GM18498 (cell line): Measurements from ENCODE around the gene SP110.
"Not testable (repeated sequence)": the region's sequence is repeated elsewhere in the genome, so short reads cannot be mapped to it uniquely, and the experiment has no call there.

ENCODE experiments used
- ATAC-seq: cut with Tn5 transposase; IDR thresholded peaks from one replicate; pipeline ENCODE4 v1.9.1; 2021; ENCODE audit warnings: mild to moderate bottlenecking, moderate library complexity; ENCODE audit not compliant: unreplicated experiment

SP110 gene

DNA sequence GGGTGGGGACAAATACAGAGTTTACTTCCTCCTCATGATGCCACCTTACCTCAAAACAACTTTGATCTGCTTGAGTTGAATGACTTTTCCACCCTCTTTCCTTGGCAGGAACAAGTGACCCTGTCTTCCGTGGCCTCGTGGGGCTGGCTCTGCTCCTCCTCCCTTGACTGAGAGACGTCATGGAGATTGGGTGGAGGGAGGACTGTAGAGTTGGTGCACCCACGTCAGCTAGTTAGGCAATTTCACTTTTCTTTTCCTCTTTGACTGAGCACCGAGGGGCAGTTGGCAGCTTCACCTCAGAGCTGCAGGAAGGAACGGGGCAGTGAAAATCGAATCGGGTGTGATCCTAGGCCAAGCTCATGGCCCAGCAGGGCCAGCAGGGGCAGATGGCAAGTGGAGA lies 5.7 kb upstream of the SP110 start, which contains the start of gene SP140:
TSS of gene SP140 (plus strand) at position 251 of the 400 bp plus-strand sequence. CDS start at position 360, 109 bp downstream.
- ATAC-seq = peak; percentile 84

DNA sequence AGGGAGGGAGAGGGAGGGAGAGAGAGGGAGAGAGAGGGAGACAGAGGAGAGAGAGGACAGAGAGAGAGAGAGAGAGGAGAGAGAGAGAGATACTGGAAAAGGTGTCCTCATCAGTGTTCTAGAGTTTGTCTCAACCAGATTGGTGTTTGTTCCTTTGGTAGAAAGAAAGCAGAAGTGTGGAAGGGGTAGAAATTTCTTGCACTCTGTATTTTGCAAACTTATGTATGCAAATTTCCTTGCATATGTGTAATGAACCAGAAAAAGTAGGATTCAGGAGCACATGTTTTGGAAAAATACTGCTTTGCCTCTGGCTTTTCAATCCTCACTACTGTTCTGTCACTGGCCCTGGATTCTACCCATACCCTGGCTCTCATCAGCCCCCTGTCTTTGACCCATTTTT lies 4.7 kb upstream of the SP110 start:
- ATAC-seq = no peak

DNA sequence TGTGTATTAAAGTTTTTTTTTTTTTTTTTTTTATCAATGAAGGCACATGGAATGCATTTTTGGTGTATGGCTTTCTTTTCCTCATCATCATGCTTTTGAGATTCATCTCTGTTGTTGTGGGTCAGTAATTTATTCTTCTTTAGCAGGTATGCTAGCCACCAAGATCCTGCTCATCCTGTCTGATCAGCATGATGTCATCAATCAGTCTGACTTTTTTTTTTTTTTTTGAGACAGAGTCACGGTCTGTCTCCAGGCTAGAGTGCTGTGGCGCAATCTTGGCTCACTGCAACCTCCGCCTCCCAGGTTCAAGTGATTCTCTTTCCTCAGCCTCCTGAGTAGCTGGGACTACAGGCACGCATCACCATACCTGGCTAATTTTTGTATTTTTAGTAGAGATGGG lies 3.0 kb upstream of the SP110 start:
- not testable (repeated sequence) for ATAC-seq

DNA sequence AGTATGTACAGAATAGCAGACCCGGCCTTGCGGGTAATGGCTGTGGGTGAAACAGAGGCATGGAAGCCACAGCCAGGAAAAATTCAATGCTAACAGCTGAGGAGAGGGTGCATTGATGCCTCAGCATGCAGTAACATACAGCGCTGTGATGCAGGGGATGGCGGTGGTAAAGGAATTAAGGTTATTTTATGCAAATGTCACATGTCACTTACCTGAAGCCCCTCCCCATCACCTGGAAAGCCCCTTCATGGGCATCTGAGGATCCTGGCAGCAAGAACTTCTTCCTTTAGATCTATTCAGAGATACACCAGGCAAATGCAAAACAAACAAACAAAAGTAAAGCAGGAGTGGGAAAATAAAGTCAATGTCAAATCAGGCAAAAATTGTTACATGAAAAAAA lies 1.7 kb upstream of the SP110 start:
- no peak for ATAC-seq

DNA sequence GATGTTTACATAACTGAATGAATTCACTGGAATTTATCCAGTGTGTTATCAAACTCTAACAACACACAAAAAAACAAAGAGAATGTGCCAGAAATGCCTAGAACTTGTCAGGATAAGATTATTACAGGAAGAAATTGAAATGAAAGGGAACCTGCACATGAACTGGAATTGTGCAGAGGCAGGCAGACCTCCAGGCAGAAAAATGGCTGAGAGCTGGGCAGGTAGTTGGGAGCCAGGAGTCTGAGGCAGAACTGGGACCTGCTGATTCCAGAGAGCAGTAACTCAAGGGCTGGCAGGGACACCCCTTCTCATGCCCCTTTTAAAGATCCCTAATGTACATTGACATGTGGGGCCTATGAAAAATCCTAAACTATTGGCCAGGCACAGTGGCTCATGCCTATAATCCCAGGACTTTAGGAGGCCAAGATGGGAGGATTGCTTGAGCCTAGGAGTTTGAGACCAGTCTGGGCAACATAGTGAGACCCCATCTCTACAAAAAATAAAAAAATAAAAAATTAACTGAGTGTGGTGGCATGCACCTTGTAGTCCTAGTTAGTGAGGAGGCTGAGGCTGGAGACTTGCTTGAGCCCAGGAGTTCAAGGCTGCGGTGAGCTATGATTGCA lies 674 bp upstream of the SP110 start:
- ATAC-seq = no peak

DNA sequence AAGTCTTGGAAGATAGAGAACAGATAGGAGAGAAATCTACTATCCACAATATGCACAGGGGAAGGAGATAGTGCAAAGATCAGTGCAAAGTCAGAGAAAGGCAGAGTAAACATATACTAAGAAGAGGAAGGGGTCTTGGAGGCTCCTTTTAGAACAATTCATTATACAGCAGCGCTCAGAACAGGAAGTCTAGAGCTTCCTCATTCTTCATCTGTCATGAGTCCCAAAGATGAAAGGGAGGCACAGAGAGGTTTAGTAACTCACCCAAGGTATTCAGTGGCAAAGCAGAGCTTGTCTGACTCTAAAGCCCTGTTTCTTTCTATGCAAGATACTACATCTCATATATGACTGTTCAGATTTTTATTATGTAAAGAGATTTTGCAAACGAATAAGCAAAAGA lies 1.4 kb downstream of the SP110 start:
- ATAC-seq = no peak

DNA sequence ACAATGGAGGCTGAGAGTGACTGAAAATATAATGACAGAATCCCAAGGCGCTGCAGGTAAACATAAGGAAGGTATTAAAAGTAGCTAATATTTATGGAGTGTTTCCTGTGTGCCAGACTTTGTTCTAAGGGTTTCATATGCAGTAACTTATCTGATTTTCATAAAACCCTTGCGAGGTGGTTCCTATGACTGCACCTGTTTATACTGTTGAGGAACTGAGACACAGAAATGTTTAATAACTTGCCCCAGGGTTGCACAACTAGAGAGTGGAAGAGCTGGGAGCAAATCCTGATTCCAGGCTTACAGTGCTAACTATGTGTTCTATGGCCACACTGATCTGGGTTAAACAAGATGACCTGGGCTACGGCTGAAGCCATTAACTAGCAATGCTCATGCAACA lies 2.4 kb downstream of the SP110 start:
- no peak for ATAC-seq

DNA sequence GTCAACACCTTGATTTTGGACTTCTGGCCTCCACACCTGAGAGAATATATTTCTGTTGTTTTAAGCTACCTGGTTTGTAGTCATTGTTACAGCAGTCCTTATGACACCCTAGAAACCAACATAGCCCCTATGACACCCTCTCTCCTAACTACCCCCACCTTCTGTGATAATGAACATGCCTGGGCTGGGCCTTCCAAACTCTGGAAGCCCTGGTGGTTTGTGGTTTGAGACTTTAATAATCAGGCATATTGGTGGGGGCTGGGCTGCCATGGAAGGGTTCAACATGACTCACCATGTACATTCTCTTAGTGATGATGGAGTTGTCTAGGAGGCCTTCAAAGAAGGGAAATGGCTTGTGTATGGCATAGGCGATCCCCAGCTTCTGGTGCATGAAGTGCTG lies 3.3 kb downstream of the SP110 start:
- ATAC-seq = no peak

DNA sequence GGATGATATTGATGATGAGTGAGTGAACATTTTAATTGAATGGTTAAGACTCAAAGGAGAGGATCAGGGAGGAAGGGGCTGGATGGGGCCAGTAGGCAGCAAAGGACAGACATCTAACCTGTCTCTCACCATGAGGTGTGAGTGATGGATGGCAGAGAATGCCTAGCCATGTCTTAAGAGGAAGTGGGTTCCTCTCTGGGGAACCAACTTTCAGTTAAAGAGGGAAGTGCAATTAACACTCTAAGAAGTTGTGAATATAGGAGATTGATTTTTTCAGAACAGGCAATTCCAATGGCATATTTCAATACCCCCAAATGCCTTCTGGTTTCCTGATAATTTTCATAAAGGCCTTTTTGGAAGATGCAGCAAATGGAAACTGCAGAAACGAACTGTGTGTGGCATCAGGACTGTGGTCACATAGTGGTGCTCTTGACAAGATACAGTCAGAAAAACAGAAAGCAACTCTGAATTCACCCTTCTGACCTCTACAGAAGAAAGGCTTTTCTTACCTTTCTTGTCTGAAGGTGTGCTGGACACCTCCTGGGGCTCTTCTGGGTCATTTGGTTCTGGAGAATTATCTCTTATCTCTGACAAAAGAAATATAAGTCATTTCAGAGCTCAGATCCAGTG lies 10.2 kb downstream of the SP110 start:
- ATAC-seq = peak; percentile 69

DNA sequence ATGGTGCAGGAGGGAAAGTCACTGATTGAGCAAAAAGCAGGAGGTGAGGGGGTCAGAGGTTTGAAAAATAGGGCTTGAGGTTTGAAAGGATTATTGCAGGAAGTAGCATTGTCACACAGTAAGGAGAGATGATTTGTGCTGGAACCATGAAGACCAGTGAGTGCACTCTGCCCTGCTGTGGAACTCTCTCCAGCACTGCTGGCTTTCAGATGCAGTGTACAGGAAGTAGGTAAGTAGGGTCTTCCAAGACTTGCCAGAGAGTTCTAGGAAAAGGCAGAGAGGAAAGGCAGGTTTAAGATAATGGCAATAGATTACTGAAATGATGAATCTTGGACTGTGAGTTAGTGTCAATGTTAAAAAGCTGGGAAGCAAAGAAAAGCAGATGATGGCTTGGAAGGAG lies 11.2 kb downstream of the SP110 start:
- no peak for ATAC-seq

DNA sequence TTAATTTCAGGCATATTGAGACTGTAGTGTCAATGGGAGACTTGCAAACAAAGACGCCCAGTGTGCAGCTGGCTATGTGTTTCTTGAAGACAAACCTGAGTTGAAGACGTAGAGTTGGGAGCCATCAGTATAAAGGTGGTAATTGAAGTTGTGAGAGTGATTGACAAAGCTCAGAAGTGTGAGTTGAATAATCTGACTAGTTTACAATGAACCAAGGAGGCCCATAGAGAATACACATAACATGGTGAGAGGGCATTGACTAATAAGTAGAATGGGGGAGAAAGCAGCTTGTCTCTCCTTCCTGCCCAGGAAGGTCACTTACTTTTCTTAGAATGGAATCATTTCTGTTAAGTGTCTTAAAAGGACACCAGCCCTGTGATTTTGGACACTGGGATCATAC lies 14.1 kb downstream of the SP110 start:
- no peak for ATAC-seq

DNA sequence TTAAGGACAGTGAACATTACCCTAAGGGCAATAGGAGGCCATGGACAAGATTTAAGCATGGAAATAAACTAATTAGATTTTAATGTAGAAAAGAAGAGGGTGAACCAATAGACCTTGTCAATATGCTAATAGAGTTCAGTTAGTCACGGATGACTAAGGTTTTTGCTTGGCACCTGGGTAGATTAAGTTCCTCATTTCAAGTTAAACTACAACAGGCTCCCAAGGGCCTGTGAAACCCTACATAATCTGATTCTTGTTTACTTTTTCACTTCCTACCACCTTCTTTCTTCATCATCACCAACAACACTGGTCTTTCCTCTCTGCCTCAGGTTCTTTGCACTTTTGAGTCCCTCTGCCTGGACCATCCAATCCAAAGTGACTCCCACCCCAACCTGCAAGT lies 14.8 kb downstream of the SP110 start:
- peak; percentile 58 for ATAC-seq

DNA sequence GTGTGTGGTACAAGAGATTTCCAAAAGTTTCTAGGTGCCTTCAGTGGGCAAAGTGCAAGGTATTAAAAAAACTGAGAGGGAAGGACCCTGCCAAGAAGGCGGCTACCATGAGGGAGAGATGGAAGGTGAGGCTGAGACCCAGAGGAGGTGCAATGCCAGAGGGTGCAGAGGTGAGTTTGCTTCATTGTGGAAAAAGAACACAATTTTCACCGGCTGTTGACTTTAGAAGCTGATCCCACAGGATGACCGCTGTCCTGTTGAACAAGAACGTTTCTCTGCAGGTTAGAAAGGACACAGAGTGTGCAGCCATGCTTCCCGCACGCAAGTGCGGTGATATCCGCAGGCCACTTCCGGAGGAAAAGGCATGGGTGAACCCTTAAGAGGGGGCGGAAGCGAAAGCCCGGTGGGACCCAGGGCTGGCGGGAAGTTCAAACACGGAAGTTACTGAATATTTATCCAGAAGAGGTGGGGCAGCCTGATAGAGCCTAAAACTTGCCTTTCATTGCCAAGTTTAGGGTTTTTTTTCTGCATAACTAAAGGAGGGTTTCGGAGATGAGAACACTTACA lies 16.6 kb downstream of the SP110 start:
- ATAC-seq = peak; percentile 58

DNA sequence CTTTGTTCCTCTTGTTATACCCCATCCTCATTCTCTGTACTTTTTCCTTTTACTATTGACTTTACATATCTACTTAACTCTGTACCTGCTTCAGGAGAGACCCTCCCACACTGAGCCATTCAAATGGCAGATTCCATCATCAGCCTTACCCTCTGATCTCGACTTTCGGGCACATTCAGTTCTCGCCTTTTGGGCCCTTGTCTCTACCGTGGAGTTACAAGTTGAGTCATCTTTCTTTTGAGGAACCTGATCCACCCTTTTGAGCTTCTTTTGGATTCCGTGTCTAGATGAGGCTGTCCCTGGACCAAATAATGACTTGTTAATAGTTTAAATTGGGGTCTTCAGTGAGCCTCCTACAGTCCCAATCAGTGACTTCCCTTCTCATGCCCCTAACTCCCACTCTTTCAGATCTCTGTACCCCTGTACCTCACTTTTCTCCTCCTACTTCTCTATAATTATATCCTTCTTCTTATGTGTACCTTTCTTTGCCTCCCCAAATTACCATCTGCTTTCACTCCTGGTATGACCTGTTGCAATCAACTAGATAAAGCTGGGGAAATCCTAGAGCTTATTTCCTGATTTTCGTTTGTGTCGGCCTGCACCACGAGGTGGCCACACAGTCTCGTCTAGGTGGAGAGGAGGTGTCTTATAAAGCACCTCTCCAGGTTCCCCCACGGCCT lies 17.2 kb downstream of the SP110 start:
- peak; percentile 55 for ATAC-seq

DNA sequence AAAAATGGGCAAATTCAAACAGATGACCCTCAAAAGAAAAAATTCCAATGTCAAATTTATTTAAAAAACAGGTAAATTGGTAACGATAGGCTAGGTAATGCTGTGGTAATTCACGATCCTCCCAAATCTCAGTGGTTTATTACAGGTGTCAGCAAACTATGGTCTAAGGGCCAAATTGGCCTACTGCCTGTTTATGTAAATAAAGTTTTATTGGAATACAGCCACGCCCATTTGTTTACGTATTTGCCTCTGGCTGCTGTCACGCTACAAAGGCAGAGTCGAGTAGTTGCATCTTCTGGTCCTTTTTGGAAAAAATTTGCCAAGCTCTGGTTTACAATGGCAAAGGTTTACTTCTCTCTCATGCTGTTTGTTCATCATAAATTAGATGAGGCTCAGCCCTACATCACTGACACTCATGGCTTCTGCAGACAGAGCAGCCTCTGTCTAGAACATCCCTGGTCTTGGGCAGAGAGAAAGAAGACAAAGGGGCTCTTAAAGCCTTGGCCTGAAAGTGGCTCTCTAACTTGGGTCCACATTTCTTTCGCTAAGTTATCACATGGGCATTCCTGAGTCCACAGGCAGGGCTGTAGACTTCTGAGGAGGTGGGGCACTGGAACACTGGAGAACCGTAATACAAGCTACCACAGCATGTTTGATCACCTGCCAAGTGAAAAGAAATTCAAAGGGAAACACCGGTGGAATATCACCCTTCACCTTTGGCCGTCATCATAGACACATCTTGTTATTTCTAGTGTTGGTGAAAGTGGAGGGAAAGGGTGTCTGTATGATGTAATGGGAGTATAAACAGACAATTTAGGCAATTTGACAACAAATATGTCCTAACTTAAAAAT lies 34.8 kb downstream of the SP110 start:
- ATAC-seq = no peak

DNA sequence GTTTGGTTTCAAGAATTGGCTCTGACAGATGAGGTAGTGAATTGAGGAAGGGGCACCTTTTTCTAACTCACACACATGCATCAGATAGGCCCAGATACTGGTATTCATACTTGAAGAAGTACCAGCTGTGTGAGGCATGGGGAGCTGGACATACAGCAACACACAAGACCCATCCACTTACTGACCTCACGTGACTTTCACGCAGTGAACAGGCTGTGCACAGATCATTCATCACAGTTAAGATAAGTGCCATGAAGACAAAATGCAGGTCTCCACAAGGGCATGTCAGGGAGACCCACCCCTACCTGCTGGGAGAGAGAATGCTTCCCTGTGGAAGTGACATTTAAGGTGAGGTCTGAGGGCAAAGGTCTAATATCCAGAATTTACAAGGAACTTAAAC lies 38.6 kb downstream of the SP110 start:
- ATAC-seq = no peak

DNA sequence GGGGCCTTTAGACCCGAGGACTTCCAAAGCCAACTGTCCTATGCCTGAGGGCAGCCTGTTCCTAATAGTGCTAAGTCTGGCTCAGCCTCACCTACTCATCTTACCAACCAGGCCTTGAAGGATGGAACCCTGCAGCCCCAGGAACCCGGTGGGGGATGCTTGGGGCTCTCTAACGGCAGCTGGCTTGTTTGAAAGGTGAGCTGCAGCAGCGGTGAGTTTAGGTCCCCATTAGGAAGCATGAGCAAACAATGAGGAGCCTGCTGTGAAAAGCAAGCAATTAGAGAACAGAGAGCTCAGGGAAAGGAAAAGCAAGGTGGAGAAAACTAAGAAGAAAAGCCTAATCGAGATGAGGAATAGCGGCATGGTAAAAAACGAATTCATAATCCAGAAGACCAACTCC lies 39.9 kb downstream of the SP110 start:
- ATAC-seq = no peak

DNA sequence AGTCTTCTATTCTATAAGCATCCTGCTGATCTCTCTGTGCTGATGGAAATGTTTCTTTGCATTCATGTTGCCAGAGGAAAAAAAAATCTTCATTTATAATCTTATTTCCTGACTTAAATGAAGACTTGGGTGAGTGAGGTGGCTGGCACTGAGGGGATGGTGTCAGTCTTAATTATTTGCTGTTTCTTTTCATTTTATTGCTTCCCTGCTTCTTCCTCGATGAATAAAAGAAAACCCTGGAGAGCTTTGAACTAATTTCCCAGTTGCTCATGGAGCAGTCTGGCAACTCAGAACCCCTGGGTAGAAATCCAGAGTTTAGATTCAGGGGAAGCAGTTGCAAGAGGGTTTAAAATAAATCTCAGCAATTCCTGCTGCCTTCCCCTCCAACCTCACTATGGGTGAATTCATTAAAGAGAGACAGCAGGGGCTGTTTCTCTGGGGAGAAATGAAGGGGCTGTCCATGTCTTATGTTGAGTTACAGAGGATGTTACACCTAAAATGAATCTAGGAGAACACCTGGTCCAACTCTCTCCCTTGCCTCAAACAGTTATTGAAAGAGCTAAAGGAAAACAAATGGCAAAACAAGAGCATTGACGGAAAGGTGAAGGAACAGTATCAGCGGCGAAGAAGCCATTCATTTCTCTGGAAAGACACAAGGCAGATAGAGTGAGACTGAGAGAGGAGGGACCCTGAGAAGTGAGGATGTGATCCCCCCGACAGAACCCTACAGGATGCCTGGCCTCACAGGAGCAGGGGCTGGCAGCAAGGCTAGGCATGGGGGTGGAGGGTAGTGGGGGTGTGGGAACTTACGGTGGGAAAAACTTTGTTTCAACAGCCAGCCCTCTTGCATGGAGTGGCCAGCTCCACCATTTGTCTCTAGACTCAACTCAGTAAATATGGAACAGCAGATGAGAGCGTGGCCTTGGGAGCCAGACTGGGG lies 41.0 kb downstream of the SP110 start:
- no peak for ATAC-seq

DNA sequence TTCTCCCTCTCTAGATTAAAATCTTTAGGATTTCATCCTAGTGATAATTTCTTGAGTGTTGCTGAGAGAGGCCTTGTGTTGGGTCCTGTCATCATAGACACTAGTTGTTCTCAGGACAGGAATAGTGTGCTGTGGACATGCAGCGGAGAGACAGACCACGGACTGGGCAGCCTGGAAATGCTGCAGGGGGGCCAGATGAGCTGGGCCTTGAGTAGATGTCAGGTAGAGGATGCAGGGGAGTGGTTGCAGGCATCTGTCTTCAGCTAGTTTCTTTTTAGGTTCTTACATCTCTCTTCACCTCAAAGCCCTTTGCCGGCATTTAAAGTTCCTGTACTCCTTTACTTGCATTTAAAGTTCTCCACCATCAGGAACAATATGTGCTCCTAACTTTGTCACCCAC lies 42.8 kb downstream of the SP110 start:
- ATAC-seq = no peak

DNA sequence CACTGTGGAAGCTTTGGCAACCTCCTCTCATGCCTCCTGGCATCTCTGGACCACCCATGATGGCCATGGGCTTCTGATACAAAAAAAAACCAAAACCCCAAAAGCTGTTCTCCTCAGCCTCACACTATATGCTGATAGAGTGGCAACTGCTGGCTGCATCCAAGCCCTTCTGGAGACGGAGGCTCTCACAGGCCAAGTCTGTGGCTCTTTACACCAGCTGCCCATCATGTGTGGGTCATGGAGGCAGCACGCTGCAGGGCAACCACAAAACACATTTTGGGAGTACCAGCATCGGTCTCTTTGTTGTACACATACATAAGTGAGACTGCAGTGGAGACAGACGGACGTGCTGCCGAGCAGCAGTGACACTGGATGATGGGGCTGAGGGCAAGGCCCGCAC lies 45.3 kb downstream of the SP110 start:
- no peak for ATAC-seq
